Right forelimb (tissue), 1 donor: ENCODE results near the gene ABLIM2.

Experiments
- DNase-seq: peaks from one replicate; pipeline ENCODE4 v3.0.0-alpha.2; 2018

The ABLIM2 gene

DNA sequence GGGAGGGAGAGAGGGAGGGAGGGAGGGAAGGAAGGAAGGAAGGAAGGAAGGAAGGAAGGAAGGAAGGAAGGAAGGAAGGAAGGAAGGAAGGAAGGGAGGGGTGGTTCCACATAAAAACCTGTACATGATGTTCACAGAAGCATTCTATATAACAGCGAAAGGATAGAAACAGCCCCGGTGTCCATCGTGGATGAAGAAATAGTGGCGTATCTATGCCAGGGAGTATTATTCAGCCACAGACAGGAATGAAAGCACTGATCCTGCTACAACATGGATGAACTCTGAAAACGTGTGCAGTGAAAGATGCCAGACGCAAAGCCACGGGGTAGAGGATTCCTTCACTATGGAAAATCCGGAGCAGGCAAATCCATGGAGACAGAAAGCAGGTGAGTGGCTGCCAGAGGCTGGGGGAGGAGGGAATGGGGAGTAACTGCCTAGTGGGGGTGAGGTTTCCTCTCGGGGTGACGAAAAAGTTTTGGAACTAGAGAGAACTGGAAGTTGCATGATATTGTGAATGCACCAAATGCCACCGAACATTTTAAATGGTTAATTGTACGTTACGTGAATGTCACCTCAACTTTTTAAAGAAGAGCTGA lies 92.2 kb downstream of the ABLIM2 start:
- DNase-seq = no peak

DNA sequence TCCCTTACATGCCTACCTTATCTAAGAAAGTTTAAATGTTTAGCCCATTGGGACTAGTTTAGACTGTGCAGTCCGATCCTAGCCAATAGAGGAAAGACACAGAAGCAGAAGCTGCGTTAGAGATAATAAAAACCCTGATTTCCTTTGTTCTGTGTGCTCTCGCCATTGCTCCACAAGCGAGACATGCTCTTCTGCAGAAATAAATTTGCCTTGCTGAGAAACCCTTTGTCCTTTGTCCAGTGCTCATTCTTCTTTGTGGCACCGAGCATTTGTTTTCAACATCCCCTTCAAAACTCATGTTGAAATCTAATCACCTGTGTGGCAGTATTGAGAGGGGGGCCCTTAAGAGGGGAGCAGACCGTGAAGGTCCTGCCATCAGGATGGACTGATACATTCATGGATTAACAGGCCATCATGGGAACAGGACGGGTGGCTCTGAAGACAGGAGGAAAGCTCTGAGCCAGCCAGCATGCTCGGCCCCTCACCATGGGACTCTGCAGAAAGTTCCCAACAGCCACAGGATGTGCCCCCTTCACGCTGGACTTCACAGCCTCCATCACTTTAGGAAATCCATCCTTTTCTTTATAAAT lies 94.5 kb downstream of the ABLIM2 start:
- no peak for DNase-seq

DNA sequence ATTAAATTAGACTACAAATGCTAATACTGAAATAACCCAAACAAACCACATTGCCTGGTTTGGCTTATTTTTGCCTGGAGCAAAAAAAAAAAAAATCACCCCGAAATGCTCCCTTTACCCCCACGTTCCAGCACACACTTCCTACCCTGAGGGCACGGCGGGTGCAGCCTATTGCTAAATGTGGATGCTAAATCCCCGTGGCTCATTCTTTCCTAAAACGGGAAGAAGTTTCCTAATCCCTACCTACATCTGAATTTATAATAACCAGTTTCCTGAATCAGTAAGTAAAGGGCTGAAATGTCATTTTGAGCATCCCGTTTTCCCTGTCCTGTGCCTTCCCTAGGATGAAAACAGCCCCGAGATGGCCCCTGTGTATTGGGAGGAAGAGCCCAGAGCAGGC lies 97.0 kb downstream of the ABLIM2 start:
- no peak for DNase-seq

DNA sequence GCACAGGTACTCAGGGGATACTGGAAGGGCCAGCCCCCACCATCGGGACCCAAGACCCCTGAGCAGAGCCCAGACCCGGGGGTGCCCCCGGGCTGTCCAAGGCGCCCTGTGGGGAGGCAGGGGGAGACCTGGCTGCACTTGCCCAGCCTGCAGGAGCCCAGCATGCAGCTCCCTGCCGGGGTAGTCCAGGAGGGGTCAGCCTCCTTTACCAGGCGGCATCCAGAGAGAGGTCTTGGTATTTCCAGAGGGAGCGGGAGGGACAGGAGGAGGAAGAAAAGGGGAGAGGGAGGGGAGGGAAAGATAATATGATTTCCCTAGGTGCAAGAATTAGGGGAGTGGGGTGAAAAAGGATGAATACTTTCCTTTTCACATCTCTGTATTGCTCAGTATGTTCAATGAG lies 97.5 kb downstream of the ABLIM2 start:
- DNase-seq = no peak

DNA sequence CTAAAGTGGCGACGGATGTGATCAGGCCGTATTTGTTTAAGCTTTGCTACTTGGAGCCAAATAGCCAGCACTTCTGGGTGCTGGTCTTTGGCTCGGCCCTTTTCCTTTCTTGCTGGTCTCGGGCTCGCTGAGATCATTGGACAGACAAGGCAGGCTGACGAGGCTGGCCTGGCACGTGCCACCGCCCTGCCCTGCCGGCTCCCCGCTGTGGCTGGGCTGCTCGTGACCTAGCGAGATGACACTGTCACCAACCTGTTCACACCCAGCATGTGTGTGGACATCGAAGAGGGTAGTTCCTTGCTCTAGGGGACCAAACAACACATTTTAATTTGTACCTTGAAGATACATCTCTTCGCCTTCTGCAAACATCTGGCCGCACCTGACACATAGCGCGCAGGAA lies 98.0 kb downstream of the ABLIM2 start:
- no peak for DNase-seq

DNA sequence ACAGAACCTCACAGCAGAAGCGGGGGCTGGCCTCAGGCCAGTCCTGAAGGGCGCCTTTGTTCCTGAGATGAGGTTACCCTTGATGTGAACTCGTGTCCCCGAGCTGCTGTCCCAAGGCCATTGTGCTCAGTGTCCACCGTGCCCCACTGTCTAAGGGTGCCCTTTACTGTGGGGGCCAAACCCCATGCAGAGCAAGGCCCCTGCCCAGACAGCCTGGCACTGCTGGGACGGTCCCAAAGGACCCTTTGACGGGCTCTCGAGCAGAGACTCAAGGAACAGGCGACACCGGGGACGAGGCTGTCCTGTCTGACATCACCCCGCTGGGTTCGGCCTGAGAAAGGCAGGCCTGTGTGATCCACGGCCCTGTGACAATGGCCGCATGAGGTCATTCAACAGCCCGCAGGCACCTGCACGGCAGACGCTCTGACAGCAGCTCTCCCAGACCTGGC lies 100.6 kb downstream of the ABLIM2 start:
- DNase-seq = no peak

DNA sequence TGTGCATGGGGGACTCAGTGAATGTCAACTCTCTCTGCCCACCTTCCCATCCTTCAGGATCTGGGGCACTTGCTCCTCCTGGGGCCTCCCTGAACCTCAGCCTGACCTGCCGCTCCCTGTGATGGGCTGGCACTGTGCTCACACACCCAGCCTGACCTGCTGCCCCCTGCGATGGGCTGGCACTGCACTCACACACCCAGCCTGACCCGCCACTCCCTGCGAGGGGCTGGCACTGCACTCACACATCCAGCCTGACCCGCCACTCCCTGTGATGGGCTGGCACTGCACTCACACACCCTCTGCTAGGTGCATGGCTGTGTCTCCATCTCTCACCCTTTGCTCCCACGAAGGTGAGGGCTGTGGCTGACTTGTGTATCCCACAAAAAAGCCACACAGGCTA lies 103.4 kb downstream of the ABLIM2 start:
- DNase-seq = no peak

DNA sequence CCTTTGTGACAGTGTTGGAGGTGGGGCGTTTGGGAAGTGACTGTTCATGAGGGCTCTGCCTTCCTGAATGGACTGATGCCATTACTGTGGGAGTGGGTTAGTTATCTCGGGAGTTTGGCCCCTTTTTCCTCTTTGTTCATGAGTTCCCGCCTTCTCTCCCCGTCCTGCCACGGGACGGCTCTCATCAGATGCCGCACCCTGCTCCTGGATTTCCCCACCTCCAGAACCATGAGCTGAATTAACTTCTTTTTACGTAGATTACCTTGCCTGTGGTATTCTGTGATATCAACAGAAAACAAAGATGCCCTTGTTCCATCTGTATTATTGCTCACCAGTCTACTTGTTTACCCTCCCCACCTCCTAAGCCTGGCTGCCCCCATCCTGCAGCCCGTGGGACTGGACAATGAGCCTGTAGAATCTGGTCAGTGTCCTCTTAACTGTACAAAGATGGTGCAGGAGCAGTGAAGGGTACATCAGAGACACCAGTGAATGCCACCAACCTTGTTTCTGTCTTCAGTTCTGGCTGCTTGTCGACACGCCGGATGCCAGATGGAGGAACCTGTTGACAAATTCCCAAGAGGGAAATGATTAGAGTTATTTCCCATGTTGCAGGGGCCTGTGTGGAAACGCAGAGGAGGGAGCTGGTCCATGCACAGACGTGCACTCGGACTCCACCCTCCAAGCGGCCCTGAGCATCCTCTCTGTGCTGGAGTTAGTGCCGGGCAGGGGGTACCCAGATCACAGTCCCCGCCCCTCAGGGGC lies 104.7 kb downstream of the ABLIM2 start:
- DNase-seq = no peak

DNA sequence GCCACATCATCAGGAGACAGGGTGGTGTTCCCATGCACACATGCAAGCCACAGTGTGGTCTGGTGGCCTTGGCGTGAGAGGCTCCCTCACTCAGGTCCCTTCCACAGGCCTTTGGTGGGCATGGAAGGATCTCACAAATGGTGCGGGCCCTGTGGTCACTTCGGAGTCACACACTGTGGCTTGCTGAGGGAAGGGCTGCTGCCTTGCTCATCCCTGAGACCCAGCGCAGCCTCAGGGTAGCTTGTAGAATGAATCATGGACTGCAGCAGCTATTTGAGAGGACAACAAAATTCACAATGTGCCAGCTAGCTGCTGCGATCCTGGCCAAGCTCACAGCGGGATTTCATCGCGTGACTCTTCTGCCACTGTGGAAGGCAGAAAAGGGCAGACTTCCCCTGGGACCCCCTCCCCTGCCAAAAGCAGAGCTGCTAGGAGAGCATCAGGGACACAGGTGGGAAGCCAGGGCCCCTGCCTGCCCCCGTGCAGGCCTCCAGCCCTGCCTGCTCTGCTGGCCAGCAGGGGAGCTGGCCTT lies 106.4 kb downstream of the ABLIM2 start:
- no peak for DNase-seq

DNA sequence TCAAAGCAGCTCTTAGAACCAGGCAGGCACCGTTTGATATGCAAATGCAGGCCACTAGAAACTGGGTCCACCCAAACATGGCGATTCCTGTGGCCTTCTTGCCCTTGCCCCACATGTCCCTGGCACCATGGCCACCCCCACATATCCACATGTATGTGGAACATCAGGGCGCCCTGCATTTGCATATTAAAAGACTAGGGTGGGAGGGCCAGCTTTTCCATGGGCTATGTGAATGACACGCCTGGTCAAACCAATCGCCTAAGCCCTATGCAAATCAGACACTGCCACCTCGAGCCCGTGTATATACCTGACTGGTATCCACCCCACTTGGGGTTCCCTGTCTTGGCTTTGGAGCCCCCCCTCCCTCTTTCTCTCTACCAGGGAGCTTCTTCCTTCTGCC lies 107.0 kb downstream of the ABLIM2 start:
- DNase-seq = no peak

DNA sequence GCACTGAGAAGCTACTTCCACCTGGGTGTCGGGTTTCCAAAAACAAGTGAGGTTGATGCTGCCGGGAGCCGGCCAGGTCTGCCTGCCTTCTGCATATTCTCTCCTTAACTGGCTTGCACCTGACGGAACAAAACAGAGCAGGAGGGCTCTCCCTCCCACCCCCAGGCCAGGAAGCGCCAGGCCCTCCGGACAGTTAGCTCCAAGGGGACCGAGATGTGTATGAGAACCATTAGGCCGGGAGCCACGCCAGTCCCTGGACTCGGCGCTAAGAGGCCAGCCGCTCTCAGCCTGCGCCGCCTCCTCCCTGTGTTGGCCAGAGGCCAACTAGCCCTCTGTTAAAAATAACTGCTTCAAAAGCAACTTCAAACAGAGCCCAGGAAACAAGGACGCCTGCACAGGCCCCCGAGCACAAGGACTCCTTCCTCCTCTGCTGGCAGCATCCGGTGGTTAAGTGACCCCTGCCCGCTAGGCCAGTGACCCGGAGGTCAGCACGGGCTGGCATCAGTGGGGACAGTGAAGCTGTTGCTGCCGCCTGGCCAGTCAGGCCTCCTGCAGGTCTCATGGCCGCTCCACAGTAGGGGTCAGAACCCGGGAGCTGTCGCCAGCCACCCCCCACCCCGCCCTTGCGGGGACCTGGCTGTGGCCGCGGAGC lies 107.9 kb downstream of the ABLIM2 start:
- peak; percentile 74 for DNase-seq

DNA sequence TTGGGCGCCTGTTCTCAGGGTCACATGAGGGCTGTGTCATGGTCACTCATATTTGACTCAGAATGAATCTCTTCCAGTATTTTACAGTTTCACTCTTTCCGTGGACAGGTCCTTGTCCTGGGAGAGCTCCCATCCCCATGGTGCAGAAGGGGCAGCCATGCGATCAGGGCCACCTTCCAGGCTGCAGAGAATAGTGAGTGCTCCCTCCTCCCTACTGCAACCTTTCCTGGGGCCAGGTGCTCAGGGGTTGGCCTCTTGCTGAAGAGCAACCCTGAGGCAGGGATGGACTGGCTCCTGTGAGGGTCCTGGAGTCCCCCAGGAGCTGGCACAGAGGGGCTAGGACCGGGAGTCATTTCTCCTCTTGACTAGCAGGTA lies 108.4 kb downstream of the ABLIM2 start:
- DNase-seq = no peak

DNA sequence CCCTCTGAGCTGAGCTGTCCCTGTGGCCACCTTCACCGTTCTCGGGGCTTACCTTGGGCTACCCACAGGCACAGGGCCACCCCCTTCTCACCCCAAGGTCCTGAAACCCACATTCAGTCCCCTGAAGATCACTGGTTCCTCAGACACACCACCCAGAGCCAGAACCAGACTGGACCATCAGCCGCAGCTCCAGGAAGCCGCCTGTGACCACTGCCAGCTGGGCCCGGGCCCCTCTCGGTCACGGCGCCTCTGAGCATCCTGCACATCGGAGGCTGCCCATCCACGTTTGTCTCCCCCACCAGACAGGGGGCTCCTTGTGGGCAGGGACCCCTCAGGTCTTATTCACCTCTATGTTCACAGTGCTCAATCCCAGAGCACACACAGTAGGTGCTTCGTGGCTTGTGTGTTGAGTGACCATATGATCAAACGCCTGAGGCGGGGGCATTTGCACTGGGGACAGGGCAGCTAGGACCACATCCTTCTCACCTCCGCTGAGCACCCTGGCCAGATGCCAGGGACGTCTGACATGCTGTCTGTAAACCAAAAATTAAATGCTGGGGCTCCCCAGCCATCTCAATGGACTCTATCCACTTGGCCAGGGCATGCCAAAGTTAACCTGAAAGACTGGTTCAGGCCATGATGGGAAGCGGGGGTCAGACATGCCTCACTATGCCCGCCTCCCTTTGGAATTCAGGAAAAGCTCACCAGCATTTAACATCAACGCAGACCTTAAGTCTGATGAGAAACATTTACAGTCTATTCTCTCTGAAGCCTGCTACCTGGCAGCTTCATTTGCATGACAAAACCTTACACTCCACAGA lies 109.5 kb downstream of the ABLIM2 start:
- no peak for DNase-seq

DNA sequence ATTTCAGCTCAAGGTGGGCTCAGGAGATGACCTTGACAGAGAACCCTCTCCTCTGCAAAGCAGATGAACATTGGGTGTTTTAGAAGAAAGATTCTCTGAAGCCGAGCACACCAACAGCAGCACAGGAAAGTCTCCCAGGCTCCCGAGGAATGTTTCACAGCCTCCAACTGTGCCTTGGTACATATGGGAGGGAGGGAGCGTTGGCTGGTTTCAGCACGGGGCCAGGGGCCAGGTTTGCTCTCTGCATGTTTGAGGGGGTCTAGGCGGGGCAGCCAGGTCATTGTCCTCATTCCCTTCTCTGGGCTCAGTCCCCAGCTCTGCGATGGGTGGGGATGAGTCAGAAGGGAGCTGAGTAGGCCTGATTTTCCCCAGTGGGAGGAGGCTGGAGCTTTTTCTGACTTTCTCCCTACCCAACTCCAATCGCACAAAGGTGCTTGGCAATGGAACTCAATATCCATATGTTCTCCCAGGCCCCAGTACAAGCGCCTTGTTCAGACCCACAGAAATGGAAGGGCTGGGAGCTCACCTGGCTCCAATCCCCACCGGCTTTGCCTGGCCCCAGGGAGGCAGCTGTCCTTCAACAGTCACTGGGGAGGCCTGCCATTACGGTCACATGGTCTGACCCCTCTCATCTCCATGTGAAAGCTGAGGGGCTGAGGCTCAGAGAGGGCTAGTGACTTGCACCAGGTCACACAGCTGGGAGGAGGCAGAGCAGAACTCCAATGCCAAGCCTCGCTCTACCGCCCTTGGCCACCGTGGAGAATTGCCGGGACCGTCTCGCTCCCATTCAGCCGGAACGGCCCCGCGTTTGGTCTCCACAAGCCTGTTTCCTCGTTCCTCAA lies 110.6 kb downstream of the ABLIM2 start:
- no peak for DNase-seq

DNA sequence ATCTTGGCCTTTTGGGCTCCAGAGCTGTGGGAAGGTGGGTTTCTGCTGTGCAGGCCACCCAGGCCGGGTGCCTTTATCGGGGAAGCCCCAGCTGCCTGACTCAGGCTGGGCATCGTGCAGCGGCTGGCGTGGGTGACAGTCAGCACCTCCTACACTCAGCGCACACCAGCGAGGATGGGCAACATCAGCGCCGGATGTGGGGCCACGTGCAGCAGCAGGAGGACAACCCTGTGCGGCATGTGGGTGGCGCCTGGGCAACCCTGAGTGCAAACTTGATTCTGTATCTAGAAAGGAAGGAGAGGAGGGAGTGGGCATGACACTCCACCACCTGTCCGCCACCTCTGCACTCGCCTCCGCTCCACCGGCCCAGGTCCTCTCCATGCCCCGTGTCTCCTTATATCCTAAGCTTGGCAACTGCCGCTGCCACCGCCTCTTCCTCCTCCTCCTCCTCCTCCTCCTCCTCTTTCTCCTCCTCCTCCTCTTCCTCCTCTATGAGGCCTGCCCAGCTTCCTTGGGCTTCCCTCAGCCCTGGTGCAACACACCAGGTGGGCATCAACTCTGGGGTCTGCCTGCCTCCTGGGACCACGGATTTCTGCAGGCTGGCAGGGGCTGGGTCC lies 111.6 kb downstream of the ABLIM2 start:
- DNase-seq = no peak

DNA sequence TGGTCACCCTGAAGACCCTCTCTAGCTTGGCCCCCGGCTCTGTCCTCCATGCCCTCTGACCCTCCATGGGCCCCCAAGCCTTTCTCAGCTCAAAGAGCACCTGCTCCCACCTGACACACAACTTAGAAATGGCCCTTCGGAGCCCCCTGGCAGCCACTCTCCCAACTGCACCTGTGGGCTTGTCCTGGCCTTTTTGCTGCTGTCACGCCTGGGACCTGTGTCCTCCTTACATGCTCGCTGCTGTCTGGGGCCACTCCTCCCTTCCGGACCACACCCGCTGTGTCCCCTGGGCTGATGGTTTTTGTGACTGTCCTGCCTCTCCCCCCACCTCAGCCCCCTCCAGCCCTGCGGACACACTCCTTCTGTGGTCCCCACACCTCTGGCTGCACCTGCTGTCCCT lies 112.7 kb downstream of the ABLIM2 start:
- no peak for DNase-seq

DNA sequence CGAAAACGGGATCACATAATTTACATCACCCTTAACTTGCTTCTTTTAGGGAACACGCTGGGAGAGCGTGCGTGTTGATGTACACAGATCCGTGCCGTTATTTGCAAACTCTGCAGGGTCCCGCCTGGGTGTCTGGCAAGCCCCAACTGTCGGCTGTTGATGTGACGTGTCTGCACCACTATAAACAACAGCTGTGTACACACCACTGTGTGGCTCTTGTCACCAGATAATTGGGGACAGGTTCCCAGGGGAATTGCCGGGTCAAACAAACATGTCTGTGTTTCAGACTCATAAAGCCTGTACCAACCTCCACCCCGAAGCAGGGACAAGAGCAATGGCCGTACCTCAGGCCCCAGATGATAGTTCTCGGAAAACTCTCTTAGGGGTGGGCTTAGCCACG lies 113.9 kb downstream of the ABLIM2 start:
- no peak for DNase-seq

DNA sequence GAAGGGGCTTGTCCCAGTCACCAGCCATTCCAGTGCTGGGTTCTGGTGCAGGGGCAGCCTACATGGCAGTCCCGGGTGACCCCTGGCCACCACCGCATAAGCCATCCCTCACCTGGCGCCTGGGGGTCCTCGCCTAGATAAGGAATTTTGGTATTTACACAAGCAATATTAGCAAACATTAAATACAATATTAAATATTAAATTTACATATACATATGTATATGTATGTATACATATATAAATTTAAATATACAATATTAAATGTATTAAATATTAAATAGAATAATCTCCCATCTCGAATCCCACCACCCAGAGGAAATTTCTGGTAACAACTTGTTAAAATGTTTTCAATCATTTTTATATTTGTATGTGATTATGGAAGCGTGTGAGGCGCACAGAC lies 114.4 kb downstream of the ABLIM2 start:
- DNase-seq = no peak

DNA sequence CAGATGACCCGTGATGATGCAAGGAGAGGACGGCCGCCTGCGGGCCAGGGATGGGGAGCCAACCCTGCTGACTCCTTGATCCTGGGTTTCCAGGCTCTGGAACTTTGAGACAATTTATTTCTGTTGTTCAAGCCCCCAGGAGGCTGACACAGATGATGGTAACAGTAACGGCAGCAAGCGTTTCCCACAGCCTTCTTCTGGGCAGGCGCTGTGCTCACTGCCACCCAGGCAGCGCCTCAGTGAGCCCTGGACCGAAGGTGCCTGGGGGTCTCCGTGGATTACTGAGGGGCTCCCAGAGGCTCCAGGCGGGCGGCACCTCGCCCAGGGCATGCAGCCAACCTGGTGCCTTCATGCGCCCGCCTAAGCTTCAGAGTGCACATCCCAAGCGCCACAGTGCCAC lies 115.0 kb downstream of the ABLIM2 start:
- DNase-seq = no peak

DNA sequence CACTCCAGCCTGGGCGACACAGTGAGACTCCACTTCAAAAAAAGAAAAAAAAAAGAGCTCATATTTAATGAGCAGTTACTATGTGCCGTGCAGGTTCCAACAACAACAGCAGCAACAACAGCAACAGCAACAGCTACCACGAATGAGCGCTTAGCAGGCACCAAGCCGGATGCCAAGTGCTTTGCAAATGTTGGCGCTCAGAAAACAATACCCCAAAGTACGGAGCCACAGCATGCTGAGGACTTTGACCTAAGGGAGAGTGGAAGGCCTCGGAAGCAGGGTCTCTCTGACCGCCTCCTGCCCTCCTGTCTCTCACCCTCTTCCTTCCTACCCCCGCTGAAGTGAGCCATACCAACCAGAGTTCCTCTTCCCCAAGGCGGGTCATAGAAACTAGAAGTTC lies 116.7 kb downstream of the ABLIM2 start:
- no peak for DNase-seq

DNA sequence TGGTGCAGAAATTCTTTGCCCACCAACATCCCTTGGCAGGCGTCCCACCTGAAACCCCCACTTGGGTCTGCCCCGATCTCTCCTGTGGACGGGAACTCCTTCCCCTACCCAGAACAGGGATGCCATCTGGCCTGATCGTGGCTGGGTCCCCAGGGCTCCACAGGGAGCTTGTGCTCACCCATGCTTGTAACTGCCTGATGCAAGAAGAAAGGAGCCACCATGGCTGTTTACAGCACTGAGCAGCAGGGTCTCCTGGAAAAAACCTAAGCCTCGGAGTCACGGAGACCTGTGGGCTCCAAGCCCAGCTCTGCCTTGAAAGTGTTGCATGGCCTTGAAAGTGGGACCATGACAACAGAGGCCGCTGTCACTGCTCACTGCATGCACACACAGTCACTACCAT lies 117.4 kb downstream of the ABLIM2 start:
- DNase-seq = no peak
